ENCODE measurements around the gene PCSK9.

The PCSK9 gene

GRCh38 chr1:55051169-55051568 lies 11.8 kb downstream of the PCSK9 start:
- Histone ChIP-seq H4K91ac (ENCODE audit: low read depth, low read length) (no peak overlapping the region), H3K4me3 (ENCODE audit: low read depth, low read length) (no peak overlapping the region), H3K79me1 (ENCODE audit: low read length) (no peaks in the 10 kb centered on the region), H3K23ac (ENCODE audit: low read length) (no peak overlapping the region), H3K9me3 (ENCODE audit: insufficient read depth, low read depth, low read length) (peaks cover 3% of the 10 kb centered on the region), H3K18ac (ENCODE audit: low read length) (no peak overlapping the region), H3K36me3 (ENCODE audit: control insufficient read depth in 1 of 2, insufficient read depth in 2 of 2, low read length in 2 of 2) (no peaks in the 10 kb centered on the region), H4K8ac (ENCODE audit: low read depth, low read length) (no peak overlapping the region), H3K4me1 (ENCODE audit: control insufficient read depth in 1 of 2, insufficient read depth in 2 of 2, low read length in 2 of 2) (peaks cover 6% of the 10 kb centered on the region in 2 experiments), H3K9ac (ENCODE audit: low read length) (no peak overlapping the region), H2AFZ (ENCODE audit: insufficient read depth, low read length, poor library complexity) (no peak overlapping the region), H2BK120ac (ENCODE audit: insufficient read depth, low read length, poor library complexity) (no peak overlapping the region), H3K4me2 (ENCODE audit: low read length) (no peak overlapping the region), H2BK5ac (ENCODE audit: low read depth, low read length, poor library complexity) (no peak overlapping the region), H3K14ac (ENCODE audit: low read length) (no peak overlapping the region), H3K27ac (ENCODE audit: low read depth, low read length) (no peak overlapping the region), H4K12ac (ENCODE audit: low read depth, low read length) (no peak overlapping the region), H2AK5ac (ENCODE audit: low read length) (no peak overlapping the region), H3K4ac (ENCODE audit: low read depth, low read length) (no peak overlapping the region), H3K27me3 (ENCODE audit: insufficient read depth, low read length) (no peaks in the 10 kb centered on the region), H2BK12ac (ENCODE audit: low read length) (no peak overlapping the region), H3K79me2 (ENCODE audit: control insufficient read depth, insufficient read depth, low read length, poor library complexity) (no peaks in the 10 kb centered on the region)
- WGBS (ENCODE audit: extremely low coverage, insufficient coverage, insufficient read length) = no CpG with 5 or more reads among the region's 5 CpGs
- no peak for DNase-seq

GRCh38 chr1:55051621-55052020 lies 12.3 kb downstream of the PCSK9 start:
- H3K18ac ChIP-seq (ENCODE audit: low read length) = no peak overlapping the region
- H3K9me3 ChIP-seq (ENCODE audit: insufficient read depth, low read depth, low read length) = peaks cover 3% of the 10 kb centered on the region
- H2AFZ ChIP-seq (ENCODE audit: insufficient read depth, low read length, poor library complexity) = no peak overlapping the region
- no peak for DNase-seq
- H4K8ac ChIP-seq (ENCODE audit: low read depth, low read length) = no peak overlapping the region
- no peaks in the 10 kb centered on the region for H3K79me2 ChIP-seq (ENCODE audit: control insufficient read depth, insufficient read depth, low read length, poor library complexity)
- H3K4me2 ChIP-seq (ENCODE audit: low read length) = no peak overlapping the region
- no CpG with 5 or more reads among the region's 9 CpGs for WGBS (ENCODE audit: extremely low coverage, insufficient coverage, insufficient read length)
- H3K4me1 ChIP-seq (ENCODE audit: control insufficient read depth in 1 of 2, insufficient read depth in 2 of 2, low read length in 2 of 2) = peaks cover 6% of the 10 kb centered on the region in 2 experiments
- H3K14ac ChIP-seq (ENCODE audit: low read length) = no peak overlapping the region
- H3K27me3 ChIP-seq (ENCODE audit: insufficient read depth, low read length) = no peaks in the 10 kb centered on the region
- H2BK5ac ChIP-seq (ENCODE audit: low read depth, low read length, poor library complexity) = no peak overlapping the region
- no peak overlapping the region for H4K12ac ChIP-seq (ENCODE audit: low read depth, low read length)
- no peaks in the 10 kb centered on the region for H3K79me1 ChIP-seq (ENCODE audit: low read length)
- no peaks in the 10 kb centered on the region for H3K36me3 ChIP-seq (ENCODE audit: control insufficient read depth in 1 of 2, insufficient read depth in 2 of 2, low read length in 2 of 2)
- no peak overlapping the region for H3K9ac ChIP-seq (ENCODE audit: low read length)
- H3K27ac ChIP-seq (ENCODE audit: low read depth, low read length) = no peak overlapping the region
- H3K23ac ChIP-seq (ENCODE audit: low read length) = no peak overlapping the region
- H2BK120ac ChIP-seq (ENCODE audit: insufficient read depth, low read length, poor library complexity) = no peak overlapping the region
- no peak overlapping the region for H3K4ac ChIP-seq (ENCODE audit: low read depth, low read length)
- H3K4me3 ChIP-seq (ENCODE audit: low read depth, low read length) = no peak overlapping the region
- no peak overlapping the region for H2AK5ac ChIP-seq (ENCODE audit: low read length)
- no peak overlapping the region for H2BK12ac ChIP-seq (ENCODE audit: low read length)
- H4K91ac ChIP-seq (ENCODE audit: low read depth, low read length) = no peak overlapping the region

GRCh38 chr1:55052221-55053142 lies 13.1 kb downstream of the PCSK9 start:
- peaks cover 6% of the 10 kb centered on the region in 2 experiments for H3K4me1 ChIP-seq (ENCODE audit: control insufficient read depth in 1 of 2, insufficient read depth in 2 of 2, low read length in 2 of 2)
- no peak overlapping the region for H3K4me2 ChIP-seq (ENCODE audit: low read length)
- no peak overlapping the region for H3K4me3 ChIP-seq (ENCODE audit: low read depth, low read length)
- H3K27ac ChIP-seq (ENCODE audit: low read depth, low read length) = no peak overlapping the region
- no peak overlapping the region for H3K4ac ChIP-seq (ENCODE audit: low read depth, low read length)
- H3K14ac ChIP-seq (ENCODE audit: low read length) = no peak overlapping the region
- no CpG with 5 or more reads among the region's 29 CpGs for WGBS (ENCODE audit: extremely low coverage, insufficient coverage, insufficient read length)
- H3K9ac ChIP-seq (ENCODE audit: low read length) = no peak overlapping the region
- peaks cover 3% of the 10 kb centered on the region for H3K9me3 ChIP-seq (ENCODE audit: insufficient read depth, low read depth, low read length)
- H3K79me2 ChIP-seq (ENCODE audit: control insufficient read depth, insufficient read depth, low read length, poor library complexity) = no peaks in the 10 kb centered on the region
- H2AK5ac ChIP-seq (ENCODE audit: low read length) = no peak overlapping the region
- H3K27me3 ChIP-seq (ENCODE audit: insufficient read depth, low read length) = no peaks in the 10 kb centered on the region
- H2BK12ac ChIP-seq (ENCODE audit: low read length) = no peak overlapping the region
- H3K18ac ChIP-seq (ENCODE audit: low read length) = no peak overlapping the region
- no peak for DNase-seq
- H2AFZ ChIP-seq (ENCODE audit: insufficient read depth, low read length, poor library complexity) = no peak overlapping the region
- no peak overlapping the region for H4K91ac ChIP-seq (ENCODE audit: low read depth, low read length)
- H2BK120ac ChIP-seq (ENCODE audit: insufficient read depth, low read length, poor library complexity) = no peak overlapping the region
- H3K23ac ChIP-seq (ENCODE audit: low read length) = no peak overlapping the region
- no peaks in the 10 kb centered on the region for H3K79me1 ChIP-seq (ENCODE audit: low read length)
- H4K8ac ChIP-seq (ENCODE audit: low read depth, low read length) = no peak overlapping the region
- H4K12ac ChIP-seq (ENCODE audit: low read depth, low read length) = no peak overlapping the region
- H2BK5ac ChIP-seq (ENCODE audit: low read depth, low read length, poor library complexity) = no peak overlapping the region
- H3K36me3 ChIP-seq (ENCODE audit: control insufficient read depth in 1 of 2, insufficient read depth in 2 of 2, low read length in 2 of 2) = no peaks in the 10 kb centered on the region

GRCh38 chr1:55053265-55053954 lies 14.1 kb downstream of the PCSK9 start:
- Histone ChIP-seq H3K4me3 (ENCODE audit: low read depth, low read length) (no peak overlapping the region), H4K8ac (ENCODE audit: low read depth, low read length) (no peak overlapping the region), H3K9ac (ENCODE audit: low read length) (no peak overlapping the region), H3K27ac (ENCODE audit: low read depth, low read length) (no peak overlapping the region), H2BK5ac (ENCODE audit: low read depth, low read length, poor library complexity) (no peak overlapping the region), H3K79me2 (ENCODE audit: control insufficient read depth, insufficient read depth, low read length, poor library complexity) (no peaks in the 10 kb centered on the region), H3K14ac (ENCODE audit: low read length) (no peak overlapping the region), H3K79me1 (ENCODE audit: low read length) (no peaks in the 10 kb centered on the region), H3K36me3 (ENCODE audit: control insufficient read depth in 1 of 2, insufficient read depth in 2 of 2, low read length in 2 of 2) (no peaks in the 10 kb centered on the region), H3K4me2 (ENCODE audit: low read length) (no peak overlapping the region), H2BK120ac (ENCODE audit: insufficient read depth, low read length, poor library complexity) (no peak overlapping the region), H4K12ac (ENCODE audit: low read depth, low read length) (no peak overlapping the region), H3K4ac (ENCODE audit: low read depth, low read length) (no peak overlapping the region), H2AK5ac (ENCODE audit: low read length) (no peak overlapping the region), H2AFZ (ENCODE audit: insufficient read depth, low read length, poor library complexity) (no peak overlapping the region), H4K91ac (ENCODE audit: low read depth, low read length) (no peak overlapping the region), H3K18ac (ENCODE audit: low read length) (no peak overlapping the region), H3K9me3 (ENCODE audit: insufficient read depth, low read depth, low read length) (peaks cover 3% of the 10 kb centered on the region), H3K27me3 (ENCODE audit: insufficient read depth, low read length) (no peaks in the 10 kb centered on the region), H3K23ac (ENCODE audit: low read length) (no peak overlapping the region), H3K4me1 (ENCODE audit: control insufficient read depth in 1 of 2, insufficient read depth in 2 of 2, low read length in 2 of 2) (peaks cover 6% of the 10 kb centered on the region in 2 experiments), H2BK12ac (ENCODE audit: low read length) (no peak overlapping the region)
- WGBS (ENCODE audit: extremely low coverage, insufficient coverage, insufficient read length) = no CpG with 5 or more reads among the region's 7 CpGs
- DNase-seq = no peak
